ENCODE data around the gene TOB1.
A peak's percentile ranks its signal among the peaks of the same experiment; 100 is the strongest.

TOB1 gene, protein sequence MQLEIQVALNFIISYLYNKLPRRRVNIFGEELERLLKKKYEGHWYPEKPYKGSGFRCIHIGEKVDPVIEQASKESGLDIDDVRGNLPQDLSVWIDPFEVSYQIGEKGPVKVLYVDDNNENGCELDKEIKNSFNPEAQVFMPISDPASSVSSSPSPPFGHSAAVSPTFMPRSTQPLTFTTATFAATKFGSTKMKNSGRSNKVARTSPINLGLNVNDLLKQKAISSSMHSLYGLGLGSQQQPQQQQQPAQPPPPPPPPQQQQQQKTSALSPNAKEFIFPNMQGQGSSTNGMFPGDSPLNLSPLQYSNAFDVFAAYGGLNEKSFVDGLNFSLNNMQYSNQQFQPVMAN

DNA sequence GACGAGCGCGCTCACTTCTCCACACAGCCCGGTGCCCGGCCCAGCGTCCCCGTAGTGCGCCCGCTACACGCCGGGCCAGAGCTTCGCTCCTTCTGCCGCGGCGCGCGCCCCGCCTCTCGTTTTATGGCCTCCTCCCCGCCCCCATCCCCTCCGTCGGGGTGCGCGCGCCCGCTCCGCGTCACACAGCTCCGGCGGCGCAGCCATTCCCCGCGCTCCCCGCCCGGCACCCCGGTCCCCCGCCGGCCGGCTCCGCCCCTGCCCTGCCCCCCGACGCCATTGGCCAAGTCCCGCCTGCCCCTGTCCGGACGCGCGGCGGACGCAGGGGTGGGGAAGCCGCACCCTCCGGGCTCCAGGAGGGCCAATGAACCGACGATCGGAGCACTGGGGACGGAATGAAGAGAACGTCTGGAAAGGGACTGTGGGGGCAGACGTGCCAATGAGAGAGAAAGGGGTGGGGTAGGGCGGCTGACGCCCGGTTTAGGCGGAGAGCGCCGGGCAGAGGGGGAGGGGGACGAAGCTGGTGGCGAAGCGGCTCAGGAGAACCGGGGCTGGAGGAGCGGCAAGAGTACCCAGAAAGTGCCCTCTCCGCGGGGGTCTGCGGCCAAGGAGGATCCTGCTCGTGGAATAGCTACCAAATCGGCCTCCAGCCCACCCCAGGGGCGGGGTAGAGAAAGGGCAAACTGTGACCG lies at the start of gene TOB1:
Gene TOB1, minus strand, starts transcription at position 94 of the 689 bp plus-strand sequence. CDS start 2,337 bp downstream, outside the sequence.
- DNase-seq = peak; percentile 99

DNA sequence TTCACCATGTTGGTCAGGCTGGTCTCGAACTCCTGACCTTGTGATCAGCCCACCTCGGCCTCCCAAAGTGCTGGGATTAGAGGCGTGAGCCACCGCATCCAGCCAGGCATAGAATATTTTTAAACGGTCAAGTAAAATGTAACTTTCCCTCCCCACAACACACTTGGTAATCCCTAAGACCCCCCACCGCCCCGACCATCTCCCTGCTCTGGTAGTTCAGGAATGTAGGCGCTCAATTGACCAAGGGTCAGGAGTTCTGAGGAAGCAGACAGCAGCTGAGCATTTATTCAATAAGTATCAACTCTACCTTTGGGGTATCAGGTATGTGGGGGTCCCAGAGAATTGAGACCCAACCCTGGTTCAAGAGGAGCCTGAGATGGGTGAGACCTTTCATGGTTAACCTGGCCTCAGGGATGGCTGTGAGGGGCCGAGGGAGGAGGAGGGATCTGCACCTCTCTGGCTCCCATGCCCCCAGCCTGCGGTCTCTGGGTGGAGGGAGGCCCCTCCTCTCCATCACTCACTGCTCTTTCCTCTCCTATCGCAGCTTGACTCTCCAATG lies 48.4 kb upstream of the TOB1 start:
- no peak for DNase-seq

DNA sequence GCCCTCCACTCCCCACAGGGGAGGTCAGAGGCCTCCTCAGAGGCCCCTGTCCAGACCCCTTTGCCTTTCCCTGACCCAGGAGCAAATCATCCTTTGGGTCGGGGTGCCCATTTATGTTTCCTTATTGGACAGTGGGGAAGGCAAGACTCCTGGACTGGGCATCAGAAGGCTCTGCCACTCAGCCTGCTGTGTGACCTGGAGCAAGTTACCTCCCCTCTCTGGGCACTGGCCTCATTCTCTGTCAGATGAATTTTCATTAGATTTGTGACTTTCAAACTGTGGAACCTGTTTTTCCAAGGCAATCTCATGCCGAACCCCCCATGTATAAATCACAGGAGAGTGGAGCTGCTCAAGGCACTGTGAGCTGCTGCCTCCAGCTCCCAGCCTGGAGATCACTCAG lies 47.0 kb upstream of the TOB1 start:
- no peak for DNase-seq

DNA sequence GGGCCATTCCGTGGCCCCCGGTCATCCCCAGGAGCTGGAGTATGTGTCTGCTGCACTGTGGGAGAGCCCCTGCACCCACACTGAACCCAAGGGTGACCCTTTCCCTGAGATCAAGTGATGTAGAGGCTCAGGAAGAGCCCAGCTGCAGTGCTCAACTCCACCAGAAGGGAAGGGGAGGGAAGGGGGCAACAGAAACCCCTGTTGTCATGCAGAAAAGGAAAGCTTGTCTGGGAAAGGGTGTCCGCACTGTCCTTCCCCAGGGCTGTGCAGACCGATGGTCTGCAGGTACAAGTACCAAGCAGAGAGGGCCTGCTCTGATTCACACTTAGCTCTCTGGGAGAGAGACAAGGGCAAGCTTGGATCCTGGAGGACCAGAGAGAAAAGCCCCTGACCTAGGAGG lies 45.7 kb upstream of the TOB1 start:
- DNase-seq = no peak

DNA sequence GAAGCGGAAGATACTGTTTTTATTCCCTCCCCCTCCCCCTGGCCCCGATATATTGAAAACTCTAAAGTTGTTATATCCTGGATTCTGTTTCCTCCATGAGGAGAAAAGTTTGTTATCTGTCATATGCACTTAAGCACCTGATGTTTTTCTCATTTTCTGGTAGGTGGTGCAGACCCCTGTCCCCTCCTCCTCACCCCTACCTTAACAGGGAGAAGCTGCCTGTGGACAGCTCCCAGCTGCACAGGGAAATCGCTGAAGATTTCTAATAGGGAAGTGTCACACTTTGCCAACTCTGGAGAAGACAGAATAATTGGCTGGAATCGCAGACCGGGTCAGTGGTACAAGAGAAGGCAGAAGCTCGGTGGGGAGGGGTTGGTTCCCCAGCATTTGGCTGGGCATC lies 45.3 kb upstream of the TOB1 start:
- DNase-seq = no peak

DNA sequence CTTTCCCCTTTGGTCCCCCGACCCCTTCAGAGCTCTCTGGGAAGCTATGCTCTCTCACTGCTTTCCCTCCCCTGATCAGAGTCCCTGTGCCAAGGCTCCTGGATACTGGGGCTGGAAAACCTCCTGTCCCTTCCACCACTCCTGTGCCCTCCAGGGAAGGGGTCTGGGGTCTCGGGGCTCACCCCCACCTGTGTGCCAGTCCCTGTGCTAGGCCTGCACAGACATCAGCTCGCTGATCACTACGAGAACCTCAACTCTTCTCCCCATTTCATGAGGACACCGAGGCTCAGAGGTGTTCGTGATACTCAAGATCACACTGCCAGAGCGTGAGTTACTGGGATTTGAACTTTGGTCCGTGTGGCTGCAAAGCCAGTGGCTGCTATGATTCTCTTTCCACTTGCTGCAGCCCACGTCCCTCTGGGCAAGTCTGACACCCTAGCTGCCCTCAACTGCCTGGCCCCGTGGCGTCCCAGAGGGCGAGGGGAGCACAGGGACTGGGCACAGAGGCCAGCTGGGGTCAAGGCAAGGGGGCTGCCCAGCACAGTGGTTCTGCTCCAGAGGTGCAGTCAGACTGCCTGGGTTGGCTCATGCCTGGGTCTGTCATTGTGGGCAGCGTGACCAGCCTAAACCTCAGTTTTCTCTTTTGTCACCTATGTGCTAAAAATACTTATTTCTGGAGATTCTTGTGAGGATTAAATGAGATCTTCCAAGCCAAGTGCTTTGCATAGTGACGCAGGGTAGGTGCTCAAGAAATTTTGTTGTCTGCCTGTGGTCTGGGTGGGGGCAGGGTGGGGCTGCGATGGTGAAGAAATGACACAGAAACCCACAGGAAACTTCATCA lies 43.8 kb upstream of the TOB1 start:
- DNase-seq = no peak

DNA sequence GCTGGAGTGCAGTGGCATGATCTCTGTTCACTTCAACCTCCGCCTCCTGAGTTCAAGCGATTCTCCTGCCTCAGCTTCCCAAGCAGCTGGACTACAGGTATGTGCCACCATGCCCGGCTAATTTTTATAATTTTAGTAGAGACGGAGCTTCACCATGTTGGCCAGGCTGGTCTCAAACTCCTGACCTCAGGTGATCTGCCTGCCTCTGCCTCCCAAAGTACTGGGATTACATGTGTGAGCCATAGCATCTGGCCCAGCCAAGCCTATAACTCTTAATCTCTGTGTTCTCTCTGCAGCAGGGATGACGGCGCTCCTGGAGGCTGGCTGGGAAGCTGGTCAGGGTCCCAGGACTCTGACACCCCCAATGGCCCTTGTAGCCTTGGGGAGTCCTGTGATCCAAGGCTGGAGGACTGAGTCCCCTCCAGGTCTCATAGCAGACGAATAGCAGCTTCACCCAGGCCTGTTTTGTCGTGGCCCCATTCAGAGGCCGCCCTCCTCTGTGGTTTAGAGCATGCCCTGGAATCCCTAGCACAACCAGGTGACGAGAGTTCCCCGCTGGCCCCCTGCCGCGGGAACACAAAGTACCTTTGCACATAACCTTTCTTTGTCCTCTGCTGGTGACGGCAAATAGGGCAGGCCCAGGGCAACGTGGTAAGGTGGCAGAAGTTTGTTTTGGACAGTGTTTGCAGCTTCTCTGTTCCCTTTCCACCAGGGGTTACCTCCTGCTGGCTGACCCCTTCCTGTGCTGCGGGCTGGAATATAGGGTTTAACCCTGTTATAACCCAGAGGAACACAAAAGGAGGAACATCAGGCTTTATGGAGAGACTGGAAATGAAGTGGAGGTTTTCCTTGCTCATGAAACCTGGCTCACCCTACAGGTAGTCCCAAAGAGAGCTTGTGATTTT lies 43.0 kb upstream of the TOB1 start:
- peak; percentile 51 for DNase-seq

DNA sequence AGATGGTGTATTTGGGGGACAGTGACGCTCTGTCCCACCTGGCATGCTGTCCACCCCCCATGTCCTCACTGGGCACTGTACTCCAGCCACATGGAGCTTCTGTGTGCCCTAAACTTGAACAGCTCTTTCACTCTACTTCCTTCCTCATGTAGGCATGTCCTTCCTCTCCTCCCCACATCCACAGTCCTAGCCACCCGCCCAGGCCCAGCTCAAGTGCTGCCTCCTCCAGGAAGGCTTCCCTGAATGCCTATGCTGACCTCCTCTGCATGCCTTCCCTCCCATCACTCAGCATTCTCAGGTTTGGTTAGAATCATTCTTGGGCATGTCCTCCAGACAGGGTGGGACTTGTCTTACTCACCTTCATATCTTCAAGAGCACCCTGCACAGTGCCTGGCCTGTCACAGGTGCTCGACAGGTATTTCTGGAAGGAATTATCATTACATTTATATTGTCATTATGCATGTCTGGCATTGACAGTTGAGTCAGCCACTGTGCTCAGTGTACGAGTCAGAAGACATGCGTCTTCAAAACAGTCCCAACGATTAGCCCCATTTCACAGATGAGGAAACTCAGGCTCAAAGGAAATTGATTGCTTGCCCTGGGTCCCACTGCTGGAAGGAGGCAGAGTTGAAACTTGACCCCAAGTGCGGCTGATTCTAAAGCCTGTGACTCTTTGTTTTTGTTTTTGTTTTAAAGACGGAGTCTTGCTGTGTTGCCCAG lies 42.1 kb upstream of the TOB1 start:
- DNase-seq = no peak

DNA sequence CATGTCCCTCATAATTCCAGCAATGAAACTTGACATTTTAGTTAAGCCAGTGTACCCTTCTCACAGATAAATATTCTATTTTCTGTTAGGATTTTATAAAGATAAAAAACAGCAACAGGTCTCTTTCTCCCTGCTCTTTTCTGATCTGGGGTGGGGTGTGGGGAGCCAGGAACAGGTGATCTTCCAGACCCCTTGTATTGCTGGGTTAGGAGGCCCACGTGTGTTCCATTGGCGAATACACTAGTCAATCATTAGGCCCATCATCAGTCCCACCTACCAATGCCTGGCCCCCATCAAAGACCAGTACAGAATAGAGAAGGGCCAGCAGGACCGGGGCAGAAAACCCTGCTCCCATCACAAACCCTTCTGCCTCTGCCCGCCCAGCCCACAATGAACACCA lies 40.3 kb upstream of the TOB1 start:
- DNase-seq = no peak

DNA sequence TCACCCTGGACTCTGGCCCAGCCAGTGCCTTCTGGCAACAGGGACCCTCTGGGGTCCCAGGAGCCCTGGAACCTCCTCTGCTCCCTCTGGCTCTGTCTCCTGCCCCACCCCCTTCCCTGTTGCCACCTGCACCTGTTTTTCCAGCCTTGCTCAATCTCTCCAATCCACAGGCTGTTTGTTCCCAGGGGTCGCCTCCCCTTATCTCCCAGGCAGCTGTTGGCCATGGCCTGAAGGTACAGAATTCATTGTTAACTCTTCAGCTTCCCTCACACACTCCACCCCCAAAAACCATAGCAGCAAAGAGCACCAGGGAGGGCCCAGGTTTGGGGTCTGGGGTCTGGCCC lies 39.3 kb upstream of the TOB1 start:
- DNase-seq = no peak

DNA sequence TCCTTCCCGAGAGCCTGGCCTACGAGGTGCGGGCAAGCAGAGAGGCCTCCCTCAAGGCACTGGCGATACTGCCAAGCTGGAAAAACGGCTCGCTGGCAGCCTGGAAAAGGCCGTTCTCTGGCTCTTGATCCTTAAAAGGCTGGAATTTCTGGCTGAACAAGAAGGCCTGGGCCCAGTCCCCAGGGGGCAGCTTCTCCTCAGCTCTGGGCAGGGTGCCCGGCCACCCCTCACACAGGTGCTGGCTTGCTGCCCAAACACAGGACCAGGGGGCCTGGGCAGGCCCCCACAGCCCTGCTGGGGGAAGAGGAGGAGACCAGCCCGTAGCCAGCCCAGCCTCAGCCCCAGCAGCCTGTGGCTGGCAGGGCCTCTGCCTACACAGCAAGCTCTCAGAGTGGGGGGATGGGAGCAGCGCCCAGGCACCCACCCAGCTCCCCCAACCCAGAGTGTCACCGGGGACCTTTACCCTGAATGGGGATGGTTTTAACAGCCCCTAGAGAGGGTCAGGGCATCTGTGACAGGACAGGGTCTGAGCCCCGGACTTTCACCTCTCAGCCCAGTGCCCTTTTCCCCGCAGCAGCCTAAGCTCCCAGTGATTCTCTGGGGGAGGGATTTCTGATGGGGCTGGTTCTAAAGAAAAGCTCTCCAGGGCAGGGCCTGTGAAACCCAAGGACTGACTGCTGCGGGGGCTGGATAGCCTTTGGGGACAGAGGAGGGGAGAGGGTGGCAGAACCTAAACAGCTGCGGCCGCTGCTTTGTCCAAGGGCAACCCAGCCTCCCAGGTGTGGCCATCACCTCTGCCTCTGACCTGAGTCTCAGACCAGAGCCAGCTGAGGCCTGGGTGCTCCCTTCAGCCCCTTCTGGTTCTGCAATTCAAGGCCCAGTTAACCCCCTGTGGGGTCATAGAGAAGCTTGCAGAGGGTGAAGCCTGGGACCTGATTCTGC lies 38.6 kb upstream of the TOB1 start:
- peak; percentile 75 for DNase-seq

DNA sequence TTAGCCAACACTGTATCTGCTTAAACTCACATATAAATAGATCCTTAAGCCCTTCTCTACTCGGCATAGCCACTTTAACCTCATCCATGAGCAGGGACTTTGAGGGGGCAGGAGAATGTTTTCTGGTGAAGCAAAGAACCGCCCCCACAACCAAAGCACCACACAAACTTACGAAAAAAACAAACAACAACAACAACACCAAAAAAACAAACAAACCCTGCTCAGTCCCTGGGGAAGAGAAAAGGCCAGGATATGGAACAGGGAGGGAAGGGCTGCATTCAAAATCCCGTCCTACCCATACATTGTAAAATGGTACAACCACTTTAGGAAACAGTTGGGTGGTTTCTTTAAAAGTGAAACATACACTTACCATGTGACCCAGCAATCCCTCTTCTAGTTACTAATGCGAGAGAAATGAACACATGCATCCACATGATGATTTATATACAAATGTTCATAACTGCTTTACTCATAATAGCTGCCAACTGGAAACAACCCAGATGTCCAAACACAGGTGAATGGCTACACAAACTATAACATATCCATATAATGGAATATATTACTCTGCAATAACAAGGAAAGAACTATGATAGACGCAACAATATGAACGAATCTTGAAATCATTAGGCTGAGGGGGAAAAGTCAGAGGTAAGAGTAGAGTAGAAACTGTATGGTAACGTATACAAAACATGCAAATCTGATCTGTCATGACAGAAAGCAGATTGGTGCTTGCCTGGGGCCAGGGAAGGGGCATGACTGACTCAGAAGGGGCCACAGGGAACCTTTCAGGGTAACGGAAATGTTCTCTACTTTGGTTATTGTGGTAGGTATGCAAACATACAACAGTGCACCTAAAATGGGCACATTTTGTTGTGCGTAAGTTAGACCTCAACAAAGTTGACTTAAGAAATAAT lies 37.7 kb upstream of the TOB1 start:
- no peak for DNase-seq

DNA sequence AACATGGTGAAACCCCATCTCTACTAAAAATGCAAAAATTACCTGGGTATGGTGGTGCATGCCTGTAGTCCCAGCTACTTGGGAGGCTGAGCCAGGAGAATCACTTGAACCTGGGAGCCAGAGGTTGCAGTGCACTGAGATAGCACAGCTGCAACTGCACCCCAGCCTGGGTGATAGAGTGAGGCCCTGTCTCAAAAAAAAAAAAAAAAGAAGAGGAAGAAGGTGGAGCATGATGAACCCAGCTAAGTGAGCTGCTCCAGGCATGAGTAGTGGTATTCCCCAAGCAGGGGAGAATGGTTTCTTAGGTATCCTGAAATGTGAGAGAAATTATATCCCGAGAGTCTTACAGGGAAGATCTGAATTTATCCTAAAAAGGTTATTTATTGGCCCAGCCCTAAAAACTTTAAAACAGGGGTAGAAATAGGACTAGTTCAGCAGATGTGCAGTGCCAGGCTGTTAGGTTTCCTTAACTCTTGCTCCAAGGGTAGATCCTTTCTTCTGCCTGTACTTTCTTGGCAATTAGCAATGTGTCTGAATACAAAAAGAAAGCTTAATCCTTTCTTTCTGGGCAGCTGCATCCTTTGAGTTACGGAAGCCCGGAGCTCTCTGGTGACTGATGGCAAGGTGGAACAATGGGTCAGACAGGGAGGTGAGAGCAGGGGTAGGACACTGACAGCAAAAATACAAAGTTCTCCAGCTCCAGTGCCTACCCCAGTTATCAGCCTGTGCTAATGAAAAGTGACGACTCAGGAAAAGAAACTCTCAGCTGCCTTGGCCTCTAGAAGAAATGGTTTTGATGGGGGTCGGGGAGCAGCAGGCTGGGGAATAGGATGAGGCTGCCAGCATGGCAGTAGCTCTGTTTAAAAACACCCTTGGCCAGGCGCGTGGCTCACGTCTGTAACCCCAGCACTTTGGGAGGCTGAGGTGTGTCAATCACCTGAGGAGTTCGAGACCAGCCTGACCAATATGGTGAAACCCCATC lies 36.5 kb upstream of the TOB1 start:
- DNase-seq = no peak

DNA sequence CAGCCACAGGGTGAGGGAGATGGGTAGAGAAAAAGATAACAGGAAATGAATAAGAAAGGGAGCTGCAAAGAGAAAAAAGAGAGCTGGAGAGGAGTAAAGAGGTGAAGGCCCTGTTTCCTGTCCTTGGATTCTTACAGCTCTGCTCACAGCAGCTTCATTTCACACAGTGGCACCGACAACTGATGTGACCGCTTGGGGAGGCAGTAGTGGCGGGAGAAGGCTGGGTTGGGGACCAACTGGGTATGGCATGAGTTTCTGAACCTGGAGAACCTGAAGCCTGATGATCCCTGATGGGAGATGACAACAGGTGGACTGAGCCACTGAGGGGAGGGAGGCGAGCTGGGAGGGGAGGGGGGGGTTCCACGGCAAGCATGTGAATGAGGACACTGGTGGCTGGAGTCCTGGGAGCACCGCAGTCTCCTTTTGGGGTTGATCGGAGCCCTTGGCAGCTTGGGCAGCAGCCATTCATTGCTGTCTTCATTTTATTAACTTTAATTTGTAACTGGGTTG lies 34.3 kb upstream of the TOB1 start:
- no peak for DNase-seq

DNA sequence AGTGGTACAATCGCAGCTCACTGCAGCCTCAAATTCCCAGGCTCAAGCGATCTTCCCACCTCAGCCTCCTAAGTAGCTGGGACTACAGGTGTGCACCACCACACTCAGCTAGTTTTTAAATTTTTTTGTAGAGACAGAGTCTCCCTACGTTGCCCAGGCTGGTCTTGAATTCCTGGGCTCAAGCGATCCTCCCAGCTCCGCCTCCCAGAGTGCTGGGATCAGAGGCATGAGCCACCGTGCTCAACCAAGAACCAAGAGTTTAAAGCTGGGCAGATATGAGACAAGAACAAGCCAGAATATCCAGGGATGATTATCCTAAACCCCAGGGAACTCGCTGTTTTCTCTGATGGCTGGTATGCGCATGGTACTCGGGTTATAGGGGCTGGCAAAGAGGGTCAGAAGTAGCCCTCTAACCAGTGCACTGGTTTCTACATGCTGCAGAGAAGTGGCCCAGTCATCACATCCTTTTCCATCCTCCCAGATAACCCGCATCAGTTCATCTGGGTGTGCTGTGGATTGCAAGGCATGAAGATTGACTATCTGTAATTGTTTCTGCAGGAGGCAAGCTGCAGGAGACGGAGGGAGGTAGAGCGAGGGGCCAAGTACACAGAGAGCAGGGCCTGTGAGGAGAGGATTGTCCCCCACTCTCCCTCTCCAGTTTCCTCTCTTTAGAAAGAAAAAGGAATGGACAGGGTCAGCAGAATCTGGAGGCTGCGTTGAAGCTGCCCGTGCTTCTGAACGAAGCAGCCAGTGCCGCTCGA lies 33.6 kb upstream of the TOB1 start:
- DNase-seq = no peak

DNA sequence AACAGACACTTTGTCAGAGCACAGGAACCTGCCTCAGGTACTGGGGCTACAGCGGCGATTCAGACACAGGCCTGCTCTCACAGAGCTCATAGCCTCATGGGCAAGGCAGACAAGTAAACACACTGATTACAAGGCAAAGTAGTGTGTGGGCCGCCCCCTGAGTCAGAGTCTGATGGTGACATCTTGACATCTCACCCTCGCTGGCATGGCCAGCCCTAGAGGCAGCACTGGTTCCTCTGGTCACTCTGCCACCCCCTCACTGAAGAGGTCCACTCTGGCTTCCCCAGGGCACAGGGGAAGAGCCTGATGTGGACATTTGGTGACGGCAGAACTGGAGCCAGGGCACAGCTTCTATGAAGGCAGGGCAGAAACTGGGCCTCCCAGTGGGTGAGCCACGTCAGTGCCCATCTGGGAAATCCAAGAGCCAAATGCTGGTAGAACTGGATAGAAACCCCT lies 32.9 kb upstream of the TOB1 start:
- no peak for DNase-seq

Measured in femur (tissue), 1 donor.